Transverse colon (tissue), 4 donors: ENCODE data around the gene AKAP13. TPM values are rescaled to one million over a fixed set of nuclear protein-coding genes. Genes with fewer than 3 reads are reported as not detected.

ENCODE experiments used
- DNase-seq: peaks from one replicate; pipeline ENCODE4 v3.0.0-alpha.2; 2019
- H3K27ac ChIP-seq, 4 donors: fragments of 200-600 bp; sonication (generic); 2 replicates each; pipeline ENCODE4 v1.5.1; 2016 to 2018; ENCODE audit warnings: inconsistent platforms in 4 of 4
- H3K27me3 ChIP-seq: fragments of 200-600 bp; sonication (generic); 2 replicates; pipeline ENCODE4 v1.5.1; 2017; ENCODE audit warnings: inconsistent platforms
- H3K36me3 ChIP-seq, 4 donors: fragments of 200-600 bp; sonication (generic); 2 replicates each; pipeline ENCODE4 v1.5.1; 2017 to 2019; ENCODE audit warnings: inconsistent platforms in 4 of 4
- H3K4me1 ChIP-seq, 4 donors: fragments of 200-600 bp; sonication (generic); 2 replicates each; pipeline ENCODE4 v1.5.1; 2017 to 2020; ENCODE audit warnings: inconsistent platforms in 4 of 4
- H3K4me3 ChIP-seq, 4 donors: fragments of 200-600 bp; sonication (generic); 1 replicate in 1 of 4; 2 replicates in 3 of 4; pipeline versions ENCODE4 v1.5.1 to v1.6.1; 2017 to 2019; ENCODE audit warnings: inconsistent platforms in 4 of 4
- H3K9me3 ChIP-seq, 2 donors: fragments of 200-600 bp; sonication (generic); 2 replicates each; pipeline ENCODE4 v1.5.1; 2017 to 2019; ENCODE audit warnings: inconsistent platforms in 2 of 2
- CTCF ChIP-seq, 5 experiments: fragments of 200-600 bp in 3 of 5; fragments of 450-650 bp in 2 of 5; sonication (generic) in 3 of 5; IDR thresholded peaks; 1 replicate in 2 of 5; 2 replicates in 3 of 5; pipeline ENCODE4 v1.5.1; 2016 to 2017; ENCODE audit warnings: antibody characterized with exemption in 5 of 5, inconsistent platforms in 3 of 5, mild to moderate bottlenecking in 2 of 5, moderate library complexity in 1 of 5
- EP300 ChIP-seq: sonication (generic); formaldehyde crosslinking; IDR thresholded peaks from one replicate; pipeline ENCODE4 v1.6.1; 2017; ENCODE audit warnings: antibody characterized with exemption, low read depth
- POLR2A ChIP-seq: fragments of 450-650 bp; IDR thresholded peaks from one replicate; pipeline ENCODE4 v1.6.1; 2016; ENCODE audit warnings: antibody characterized with exemption, mild to moderate bottlenecking, moderate library complexity
- POLR2AphosphoS5 ChIP-seq, 3 donors: sonication (generic); formaldehyde crosslinking; IDR thresholded peaks; one replicate each; pipeline ENCODE4 v1.6.1; 2016; ENCODE audit warnings: antibody characterized with exemption in 3 of 3
- WGBS, 2 donors: methylation state at CpG; one replicate each; pipeline ENCODE4 v1.1.5; 2018; ENCODE audit warnings: low coverage in 1 of 2; 5-methylcytosine and 5-hydroxymethylcytosine counted together
- in situ Hi-C, 4 donors: fragments of 200-750 bp; cut with MboI; loops; one replicate each; pipeline versions ENCODE4 v1.15.0 to v1.15.1; 2017; ENCODE audit warnings: low sequenced_read_pairs in 3 of 4, low pct_ligation_motif_present in 1 of 4, low pct_unique_long_range_greater_than_20kb in 1 of 4
- intact Hi-C: fragments of 100-400 bp; cut with DNase I; formaldehyde crosslinking; loops from one replicate; pipeline ENCODE4 v1.15.1; 2023; ENCODE audit warnings: low total_unique reads
- total RNA-seq, 4 donors: library from RNA; depleted of rRNA; stranded (reverse); fragments of >200 nt; gene quantifications; one replicate each; pipeline ENCODE4 v1.1.0, GENCODE V29; 2016

The AKAP13 gene
- total RNA-seq, 4 donors from 2014 or later: 206 to 291 (median 214) TPM

GRCh38 chr15:85365980-85366379 lies 14.4 kb upstream of the AKAP13 start:
- H3K36me3 ChIP-seq: no peaks in the 10 kb centered on the region
- TF ChIP-seq POLR2A (no peak), CTCF (IDR thresholded peaks at IDR 0.05) (no peak), EP300 (no peak), POLR2AphosphoS5 (IDR thresholded peaks at IDR 0.05) (no peak)
- H3K27ac ChIP-seq: no peak overlapping the region
- H3K27me3 ChIP-seq: no peaks in the 10 kb centered on the region
- intact Hi-C loops (no loop called here), in situ Hi-C loops (no loop called here)
- no peak for DNase-seq
- H3K4me1 ChIP-seq: no peaks in the 10 kb centered on the region
- no peaks in the 10 kb centered on the region for H3K9me3 ChIP-seq
- 96 to 100% methylated on average over 2 of the region's 2 CpGs for WGBS, 2 donors
- no peak overlapping the region for H3K4me3 ChIP-seq

DNA sequence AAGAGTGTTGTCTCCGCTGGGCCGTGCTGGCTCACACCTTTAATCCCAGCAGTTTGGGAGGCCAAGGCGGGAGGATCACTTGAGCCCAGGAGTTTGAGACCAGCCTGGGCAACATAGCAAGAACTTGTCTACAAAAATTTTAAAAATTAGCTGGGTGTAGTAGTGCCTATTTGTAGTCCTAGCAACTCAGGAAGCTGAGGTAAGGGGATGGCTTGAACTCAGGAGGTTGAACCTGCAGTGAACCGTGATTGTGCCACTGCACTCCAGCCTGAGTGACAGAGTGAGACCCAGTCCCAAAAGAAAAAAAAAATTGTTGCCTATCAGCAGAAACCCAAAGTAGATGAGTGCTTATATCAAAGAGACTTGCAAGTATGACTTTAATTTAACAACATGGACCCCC lies 12.7 kb upstream of the AKAP13 start:
- TF ChIP-seq EP300 (no peak), POLR2A (no peak), POLR2AphosphoS5 (IDR thresholded peaks at IDR 0.05) (no peak), CTCF (IDR thresholded peaks at IDR 0.05) (no peak)
- Histone ChIP-seq H3K27ac (no peak overlapping the region), H3K9me3 (no peaks in the 10 kb centered on the region), H3K4me1 (no peaks in the 10 kb centered on the region), H3K27me3 (no peaks in the 10 kb centered on the region), H3K4me3 (no peak overlapping the region), H3K36me3 (no peaks in the 10 kb centered on the region)
- intact Hi-C loops: no loop called here
- in situ Hi-C loops: no loop called here
- WGBS, 2 donors: 93 to 100% methylated on average over 2 to 4 of the region's 4 CpGs
- DNase-seq: no peak

- no peaks in the 10 kb centered on the region for H3K36me3 ChIP-seq
- intact Hi-C loops: no loop called here
- H3K27me3 ChIP-seq: no peaks in the 10 kb centered on the region
- in situ Hi-C loops: no loop called here
- peaks cover 0 to 6% (median 0%) of the 10 kb centered on the region in 4 donors for H3K4me1 ChIP-seq
- H3K27ac ChIP-seq: no peak overlapping the region
- 68 to 87% methylated on average over 3 to 4 of the region's 4 CpGs for WGBS, 2 donors
- no peaks in the 10 kb centered on the region for H3K9me3 ChIP-seq
- DNase-seq: no peak
- no peak overlapping the region for H3K4me3 ChIP-seq
- no peak for TF ChIP-seq EP300
- no peak for TF ChIP-seq POLR2AphosphoS5 (IDR thresholded peaks at IDR 0.05)
- no peak for TF ChIP-seq POLR2A
- no peak for TF ChIP-seq CTCF (IDR thresholded peaks at IDR 0.05)
These were observed 5.6 kb upstream of the AKAP13 start for GRCh38 chr15:85374831-85375230.

- Histone ChIP-seq H3K4me1 (peaks cover 1 to 14% (median 8%) of the 10 kb centered on the region in 4 donors), H3K27me3 (no peaks in the 10 kb centered on the region), H3K36me3 (no peaks in the 10 kb centered on the region), H3K4me3 (no peak overlapping the region), H3K9me3 (no peaks in the 10 kb centered on the region), H3K27ac (no peak overlapping the region)
- DNase-seq: no peak
- no peak for TF ChIP-seq POLR2AphosphoS5 (IDR thresholded peaks at IDR 0.05)
- no peak for TF ChIP-seq EP300
- no peak for TF ChIP-seq POLR2A
- TF ChIP-seq CTCF (IDR thresholded peaks at IDR 0.05): no peak
- in situ Hi-C loops: no loop called here
- 94 to 96% methylated on average over 2 of the region's 2 CpGs for WGBS, 2 donors
- intact Hi-C loops: no loop called here
These were observed 3.1 kb upstream of the AKAP13 start for GRCh38 chr15:85377269-85377668.
